Gastroesophageal sphincter (tissue), 4 donors: ENCODE data around the gene DOCK2. TPM values are rescaled to one million over a fixed set of nuclear protein-coding genes. Genes with fewer than 3 reads are reported as not detected.

Experiments
- ATAC-seq: fragments of 150-250 bp; one replicate; pipeline ENCODE4 v1.9.1; 2016; ENCODE audit warnings: mild to moderate bottlenecking, moderate library complexity
- H3K27ac ChIP-seq, 4 donors: fragments of 200-600 bp; sonication (generic) in 3 of 4; 1 replicate in 3 of 4; 2 replicates in 1 of 4; pipeline ENCODE4 v1.5.1; 2016 to 2019
- H3K27me3 ChIP-seq: fragments of 200-600 bp; sonication (generic); one replicate; pipeline ENCODE4 v1.5.1; 2019
- H3K36me3 ChIP-seq, 2 donors: fragments of 200-600 bp; sonication (generic); one replicate each; pipeline ENCODE4 v1.5.1; 2019; ENCODE audit warnings: control low read depth in 1 of 2
- H3K4me1 ChIP-seq, 3 donors: fragments of 200-600 bp; sonication (generic); 1 replicate in 2 of 3; 2 replicates in 1 of 3; pipeline ENCODE4 v1.5.1; 2016 to 2019; ENCODE audit warnings: control low read depth in 2 of 3
- H3K4me3 ChIP-seq, 2 donors: fragments of 200-600 bp; sonication (generic); one replicate each; pipeline ENCODE4 v1.5.1; 2019; ENCODE audit warnings: mild to moderate bottlenecking in 1 of 2, moderate library complexity in 1 of 2
- H3K9me3 ChIP-seq, 3 donors: fragments of 200-600 bp; sonication (generic); one replicate each; pipeline ENCODE4 v1.5.1; 2017 to 2019; ENCODE audit warnings: control low read depth in 2 of 3
- CTCF ChIP-seq, 4 experiments: fragments of 200-600 bp in 2 of 4; fragments of 450-650 bp in 2 of 4; sonication (generic) in 1 of 4; IDR thresholded peaks; one replicate each; pipeline ENCODE4 v1.5.1; 2017 to 2019; ENCODE audit warnings: antibody characterized with exemption in 4 of 4, mild to moderate bottlenecking in 2 of 4, moderate library complexity in 2 of 4
- EP300 ChIP-seq: sonication (generic); formaldehyde crosslinking; IDR thresholded peaks from one replicate; pipeline ENCODE4 v1.6.1; 2017; ENCODE audit warnings: antibody characterized with exemption, mild to moderate bottlenecking
- POLR2A ChIP-seq, 2 donors: fragments of 450-650 bp; IDR thresholded peaks; one replicate each; pipeline ENCODE4 v1.6.1; 2017; ENCODE audit warnings: antibody characterized with exemption in 2 of 2, mild to moderate bottlenecking in 2 of 2, moderate library complexity in 1 of 2
- POLR2AphosphoS5 ChIP-seq: sonication (generic); formaldehyde crosslinking; IDR thresholded peaks from one replicate; pipeline ENCODE4 v1.6.1; 2017; ENCODE audit warnings: antibody characterized with exemption
- WGBS, 2 donors: methylation state at CpG; one replicate each; pipeline ENCODE4 v1.1.5; 2018; ENCODE audit warnings: low coverage in 1 of 2; 5-methylcytosine and 5-hydroxymethylcytosine counted together
- total RNA-seq, 4 donors: library from RNA; depleted of rRNA; stranded (reverse); fragments of >200 nt; gene quantifications; one replicate each; pipeline ENCODE4 v1.1.0, GENCODE V29; 2016

DOCK2 gene
- total RNA-seq, 4 donors from 2014 or later = 9.3 to 20.6 (median 11.8) TPM

DNA sequence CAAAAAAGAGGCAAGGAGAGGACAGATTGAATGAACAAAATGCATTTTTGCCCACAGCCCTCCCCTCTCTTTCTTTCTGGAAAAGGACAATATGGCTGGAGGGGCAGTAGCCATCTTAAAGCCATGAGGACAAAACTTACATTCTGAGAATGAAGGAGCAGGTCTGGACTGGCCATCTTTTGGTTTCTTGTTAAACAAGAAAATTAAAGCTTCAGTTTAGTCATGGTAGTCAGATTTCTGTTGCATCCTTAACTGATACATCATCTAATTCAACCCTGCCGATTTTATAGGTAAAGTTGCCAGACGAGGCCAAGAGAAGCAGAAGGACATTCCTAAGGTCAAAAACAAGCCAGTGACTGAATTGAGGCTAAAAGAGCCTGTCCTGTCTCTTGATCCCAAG is 374.7 kb downstream of the DOCK2 start:
- Histone ChIP-seq H3K27ac (no peak overlapping the region), H3K36me3 (no peaks in the 10 kb centered on the region), H3K4me3 (no peak overlapping the region), H3K27me3 (peaks cover 10% of the 10 kb centered on the region), H3K4me1 (no peaks in the 10 kb centered on the region), H3K9me3 (no peaks in the 10 kb centered on the region)
- 80 to 92% methylated on average over 2 of the region's 2 CpGs for WGBS, 2 donors
- TF ChIP-seq POLR2A (IDR thresholded peaks at IDR 0.05) (no peak), POLR2AphosphoS5 (no peak), CTCF (IDR thresholded peaks at IDR 0.05) (no peak), EP300 (no peak)
- no peak for ATAC-seq

- no peak for ATAC-seq
- WGBS, 2 donors = 40 to 49% methylated on average over 8 to 11 of the region's 11 CpGs
- TF ChIP-seq POLR2AphosphoS5 (no peak), POLR2A (IDR thresholded peaks at IDR 0.05) (no peak), EP300 (no peak), CTCF (IDR thresholded peaks at IDR 0.05) (no peak)
- Histone ChIP-seq H3K9me3 (no peaks in the 10 kb centered on the region), H3K4me1 (no peaks in the 10 kb centered on the region), H3K36me3 (no peaks in the 10 kb centered on the region), H3K4me3 (no peak overlapping the region), H3K27ac (no peak overlapping the region), H3K27me3 (peaks cover 10% of the 10 kb centered on the region)
Observed at GRCh38 chr5:170012622-170013021, 375.5 kb downstream of the DOCK2 start.

- H3K9me3 ChIP-seq = no peaks in the 10 kb centered on the region
- H3K4me1 ChIP-seq = no peaks in the 10 kb centered on the region
- WGBS, 2 donors = 53 to 80% methylated on average over 1 to 3 of the region's 3 CpGs
- H3K4me3 ChIP-seq = no peak overlapping the region
- ATAC-seq = no peak
- peaks cover 13% of the 10 kb centered on the region for H3K27me3 ChIP-seq
- no peak overlapping the region for H3K27ac ChIP-seq
- no peaks in the 10 kb centered on the region for H3K36me3 ChIP-seq
- TF ChIP-seq EP300 (no peak), POLR2AphosphoS5 (no peak), CTCF (IDR thresholded peaks at IDR 0.05) (no peak), POLR2A (IDR thresholded peaks at IDR 0.05) (no peak)
Observed at GRCh38 chr5:170020423-170020822, 383.3 kb downstream of the DOCK2 start.

GRCh38 chr5:170021506-170021905 is 384.4 kb downstream of the DOCK2 start:
- no peak overlapping the region for H3K27ac ChIP-seq
- H3K4me3 ChIP-seq = no peak overlapping the region
- TF ChIP-seq POLR2AphosphoS5 (no peak), CTCF (IDR thresholded peaks at IDR 0.05) (no peak), EP300 (no peak), POLR2A (IDR thresholded peaks at IDR 0.05) (no peak)
- H3K36me3 ChIP-seq = no peaks in the 10 kb centered on the region
- peaks cover 18% of the 10 kb centered on the region for H3K27me3 ChIP-seq
- H3K4me1 ChIP-seq = no peaks in the 10 kb centered on the region
- 31 to 80% methylated on average over 1 to 5 of the region's 8 CpGs for WGBS, 2 donors
- H3K9me3 ChIP-seq = no peaks in the 10 kb centered on the region
- ATAC-seq = no peak

DNA sequence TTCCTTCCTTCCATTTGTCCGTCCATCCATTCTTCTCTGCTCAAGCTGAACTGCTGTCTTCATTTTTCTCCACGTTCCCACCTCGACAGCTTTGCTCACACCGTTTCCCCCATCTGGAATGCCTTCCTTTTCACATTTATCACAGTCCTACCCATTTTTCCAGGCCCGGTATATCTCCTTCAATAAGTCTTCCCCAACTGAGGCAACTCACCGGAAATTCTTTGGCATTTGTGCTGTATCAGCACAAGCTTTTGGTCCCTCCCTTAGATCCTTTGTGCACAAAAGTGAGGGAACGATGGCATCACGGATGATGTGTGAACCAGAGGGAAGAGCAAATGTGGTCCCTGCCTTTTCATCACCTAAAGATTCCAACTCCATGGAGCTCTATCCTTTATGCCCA is 388.8 kb downstream of the DOCK2 start:
- TF ChIP-seq POLR2AphosphoS5 = no peak
- TF ChIP-seq CTCF (IDR thresholded peaks at IDR 0.05) = no peak
- TF ChIP-seq EP300 = no peak
- no peak for TF ChIP-seq POLR2A (IDR thresholded peaks at IDR 0.05)
- no peaks in the 10 kb centered on the region for H3K9me3 ChIP-seq
- no peaks in the 10 kb centered on the region for H3K4me1 ChIP-seq
- peaks cover 9% of the 10 kb centered on the region for H3K27me3 ChIP-seq
- 25 to 72% methylated on average over 4 to 5 of the region's 8 CpGs for WGBS, 2 donors
- H3K36me3 ChIP-seq = no peaks in the 10 kb centered on the region
- no peak overlapping the region for H3K27ac ChIP-seq
- ATAC-seq = no peak
- H3K4me3 ChIP-seq = no peak overlapping the region
